Right kidney (tissue), 1 donor: ENCODE results near the gene IGSF21.

Source experiments
- DNase-seq: peaks from one replicate; pipeline ENCODE4 v3.0.0-alpha.2; 2016

Gene IGSF21

GRCh38 chr1:18097206-18097605 lies 10.4 kb upstream of the IGSF21 start:
- no peak for DNase-seq

- DNase-seq = no peak
These were observed 8.6 kb upstream of the IGSF21 start for GRCh38 chr1:18099026-18099425.

- DNase-seq = no peak
These were observed 7.5 kb upstream of the IGSF21 start for GRCh38 chr1:18100060-18100459.

GRCh38 chr1:18100491-18101063 lies 7.0 kb upstream of the IGSF21 start:
- peak; percentile 12 for DNase-seq

- DNase-seq = no peak
These were observed 6.1 kb upstream of the IGSF21 start for GRCh38 chr1:18101508-18101907.

- DNase-seq = no peak
These were observed 3.7 kb upstream of the IGSF21 start for GRCh38 chr1:18103788-18104421.

GRCh38 chr1:18104546-18105100 lies 3.0 kb upstream of the IGSF21 start:
- no peak for DNase-seq

- no peak for DNase-seq
These were observed 2.4 kb upstream of the IGSF21 start for GRCh38 chr1:18105196-18105595.

GRCh38 chr1:18108299-18109057 lies 880 bp downstream of the IGSF21 start:
- peak; percentile 27 for DNase-seq

GRCh38 chr1:18109058-18109755 lies 1.6 kb downstream of the IGSF21 start:
- peak; percentile 29 for DNase-seq

- DNase-seq = peak; percentile 52
These were observed 2.4 kb downstream of the IGSF21 start for GRCh38 chr1:18109756-18110597.

- DNase-seq = peak; percentile 12
These were observed 3.0 kb downstream of the IGSF21 start for GRCh38 chr1:18110598-18110939.

- DNase-seq = peak; percentile 21
These were observed 3.4 kb downstream of the IGSF21 start for GRCh38 chr1:18110968-18111367.

- DNase-seq = peak; percentile 11
These were observed 4.2 kb downstream of the IGSF21 start for GRCh38 chr1:18111605-18112297.

- no peak for DNase-seq
These were observed 5.0 kb downstream of the IGSF21 start for GRCh38 chr1:18112611-18113010.

- DNase-seq = no peak
These were observed 7.3 kb downstream of the IGSF21 start for GRCh38 chr1:18114726-18115410.

GRCh38 chr1:18116777-18117176 lies 9.2 kb downstream of the IGSF21 start:
- DNase-seq = no peak

- no peak for DNase-seq
These were observed 10.5 kb downstream of the IGSF21 start for GRCh38 chr1:18118078-18118477.

GRCh38 chr1:18118491-18118890 lies 10.9 kb downstream of the IGSF21 start:
- DNase-seq = no peak

GRCh38 chr1:18119289-18119688 lies 11.7 kb downstream of the IGSF21 start:
- no peak for DNase-seq
